BJ (cell line): ENCODE measurements around the gene ULBP3. TPM values are rescaled to one million over a fixed set of nuclear protein-coding genes. Genes with fewer than 3 reads are reported as not detected.

Experiments used
- CTCF ChIA-PET: fragments of 350-600 bp; formaldehyde crosslinking; extraction: SDS; loops from one replicate; lab custom pipeline; 2021; ENCODE audit warnings: antibody characterized with exemption, inconsistent platforms; lab: Yijun Ruan, JAX
- POLR2A ChIA-PET: fragments of 300-600 bp; sonication (Branson Sonifier 250); formaldehyde crosslinking; extraction: SDS; loops from one replicate; lab custom pipeline; 2021; ENCODE audit warnings: antibody characterized with exemption; lab: Charles Lee
- DNase-seq: peaks from one replicate; pipeline ENCODE4 v3.0.0-alpha.2; 2011; ENCODE audit warnings: low read depth
- H3K27me3 ChIP-seq: 2 replicates; pipeline ENCODE4 v1.6.0; 2011; ENCODE audit warnings: low read length; ENCODE audit not compliant: control insufficient read depth, insufficient read depth
- H3K36me3 ChIP-seq: 2 replicates; pipeline ENCODE4 v1.5.1; 2011; ENCODE audit warnings: low read length; ENCODE audit not compliant: control insufficient read depth, insufficient read depth
- H3K4me3 ChIP-seq: 2 replicates; pipeline ENCODE4 v1.5.1; 2011; ENCODE audit warnings: low read depth, mild to moderate bottlenecking, control low read depth, low read length
- CTCF ChIP-seq: IDR thresholded peaks from 2 replicates; pipeline ENCODE4 v1.5.1; 2011; ENCODE audit warnings: low read depth, mild to moderate bottlenecking, control low read depth, inconsistent platforms, low read length, moderate library complexity; ENCODE audit not compliant: insufficient read depth
- polyA plus RNA-seq: library from polyadenylated mRNA; depleted of rRNA; stranded (reverse); fragments of >200 nt; gene quantifications from 2 replicates; pipeline ENCODE4 v1.2.3, GENCODE V29; 2011

The ULBP3 gene
- polyA plus RNA-seq, 1 experiment, result 6.0 TPM

GRCh38 chr6:150087336-150087735 lies 18.4 kb upstream of the ULBP3 start:
- DNase-seq, result no peak
- H3K4me3 ChIP-seq, result no peak overlapping the region
- peaks cover 6% of the 10 kb centered on the region for H3K27me3 ChIP-seq
- ChIA-PET POLR2A (no interaction called here), CTCF (interaction anchor here (1.0 to 1.5 kb wide), 2 partner anchors 16 to 248 kb away, joined by 3 to 6 read pairs; no protein-coding TSS in a partner anchor)
- no peaks in the 10 kb centered on the region for H3K36me3 ChIP-seq
- no peak for TF ChIP-seq CTCF

GRCh38 chr6:150086026-150086425 lies 17.1 kb upstream of the ULBP3 start:
- Histone ChIP-seq H3K4me3 (no peak overlapping the region), H3K36me3 (no peaks in the 10 kb centered on the region), H3K27me3 (peaks cover 6% of the 10 kb centered on the region)
- ChIA-PET CTCF (interaction anchor here (0.7 to 1.5 kb wide), 2 partner anchors 15 to 269 kb away, joined by 3 to 6 read pairs; no protein-coding TSS in a partner anchor), POLR2A (no interaction called here)
- TF ChIP-seq CTCF, result no peak
- no peak for DNase-seq

GRCh38 chr6:150084426-150084825 lies 15.5 kb upstream of the ULBP3 start:
- Histone ChIP-seq H3K27me3 (peaks cover 8% of the 10 kb centered on the region), H3K36me3 (no peaks in the 10 kb centered on the region), H3K4me3 (no peak overlapping the region)
- DNase-seq, result no peak
- CTCF ChIA-PET, result interaction anchor here (0.7 kb wide), 1 partner anchor 9 kb away, joined by 3 read pairs; no protein-coding TSS in a partner anchor
- TF ChIP-seq CTCF, result no peak
- POLR2A ChIA-PET, result no interaction called here

- CTCF ChIA-PET, result interaction anchor here (0.7 to 1.2 kb wide), 2 partner anchors 9 to 11 kb away, joined by 3 read pairs; no protein-coding TSS in a partner anchor
- no peaks in the 10 kb centered on the region for H3K36me3 ChIP-seq
- DNase-seq, result no peak
- no peak overlapping the region for H3K4me3 ChIP-seq
- H3K27me3 ChIP-seq, result peaks cover 8% of the 10 kb centered on the region
- POLR2A ChIA-PET, result no interaction called here
- TF ChIP-seq CTCF, result no peak
Measured at GRCh38 chr6:150083839-150084238, 14.9 kb upstream of the ULBP3 start.

- peaks cover 5% of the 10 kb centered on the region for H3K27me3 ChIP-seq
- POLR2A ChIA-PET, result no interaction called here
- H3K4me3 ChIP-seq, result no peak overlapping the region
- no peak for DNase-seq
- H3K36me3 ChIP-seq, result no peaks in the 10 kb centered on the region
- TF ChIP-seq CTCF, result no peak
- CTCF ChIA-PET, result interaction anchor here (1.5 to 13.2 kb wide), 5 partner anchors 11 to 312 kb away, joined by 6 to 142 read pairs (median 30); no protein-coding TSS in a partner anchor
Measured at GRCh38 chr6:150081702-150082101, 12.8 kb upstream of the ULBP3 start.
